Right lobe of liver (tissue), 4 donors: ENCODE data around the gene BPIFB2.

ENCODE experiments used
- CTCF ChIP-seq, 4 donors: fragments of 200-600 bp in 3 of 4; fragments of 450-650 bp in 1 of 4; IDR thresholded peaks; one replicate each; pipeline versions ENCODE4 v1.5.1 to v1.8.0; 2016 to 2022; ENCODE audit warnings: antibody characterized with exemption in 4 of 4, mild to moderate bottlenecking in 2 of 4
- POLR2A ChIP-seq: fragments of 450-650 bp; IDR thresholded peaks from one replicate; pipeline ENCODE4 v1.6.1; 2017; ENCODE audit warnings: antibody characterized with exemption, mild to moderate bottlenecking
- donor health status: DM: no; HTN: no; CAD: no.
- donor health status: DM: no; HTN: no; CAD: no.
- donor health status: DM: no; HTN: yes; CAD: no.

GRCh38 chr20:33025318-33025876, 17.9 kb downstream of the BPIFB2 start:
- TF ChIP-seq POLR2A, result no peak
- no peak for TF ChIP-seq CTCF (IDR thresholded peaks at IDR 0.05)
